Thoracic aorta (tissue), 2 donors: Measurements from ENCODE around the gene TAX1BP1. TPM values are rescaled to one million over a fixed set of nuclear protein-coding genes. Genes with fewer than 3 reads are reported as not detected.
A peak's percentile ranks its signal among the peaks of the same experiment; 100 is the strongest.

Source experiments
- ATAC-seq: fragments of 150-250 bp; one replicate; pipeline ENCODE4 v1.8.0; 2017; ENCODE audit warnings: low read depth; ENCODE audit not compliant: insufficient number of reproducible peaks, low FRiP score
- DNase-seq: peaks from one replicate; pipeline ENCODE4 v3.0.0-alpha.2; 2020; ENCODE audit warnings: low spot score
- H3K27ac ChIP-seq, 2 donors: fragments of 200-600 bp; sonication (generic); 1 replicate in 1 of 2; 2 replicates in 1 of 2; pipeline ENCODE4 v1.5.1; 2016; ENCODE audit warnings: mild to moderate bottlenecking in 2 of 2, moderate library complexity in 2 of 2
- H3K27me3 ChIP-seq: fragments of 200-600 bp; sonication (generic); replicated peaks from 2 replicates; pipeline ENCODE4 v1.6.0; 2016; ENCODE audit warnings: mild to moderate bottlenecking; ENCODE audit not compliant: insufficient read depth
- H3K36me3 ChIP-seq: fragments of 200-600 bp; sonication (generic); one replicate; pipeline ENCODE4 v1.5.1; 2016
- H3K4me1 ChIP-seq, 2 donors: fragments of 200-600 bp; sonication (generic); 1 replicate in 1 of 2; 2 replicates in 1 of 2; pipeline versions ENCODE4 v1.5.1 to v1.6.0; 2016; ENCODE audit warnings: low read depth in 2 of 2, mild to moderate bottlenecking in 1 of 2; ENCODE audit not compliant: control insufficient read depth in 1 of 2
- H3K4me3 ChIP-seq: fragments of 200-600 bp; sonication (generic); 2 replicates; pipeline ENCODE4 v1.5.1; 2016; ENCODE audit warnings: mild to moderate bottlenecking
- H3K9me3 ChIP-seq: fragments of 200-600 bp; sonication (generic); 2 replicates; pipeline ENCODE4 v1.5.1; 2016
- CTCF ChIP-seq: fragments of 200-600 bp; sonication (generic); IDR thresholded peaks from one replicate; pipeline ENCODE4 v1.5.1; 2019; ENCODE audit warnings: antibody characterized with exemption
- total RNA-seq, 2 donors: library from RNA; depleted of rRNA; stranded (reverse); fragments of >200 nt; gene quantifications; one replicate each; pipeline versions ENCODE4 v1.1.0 to v1.2.3, GENCODE V29; 2016

Gene TAX1BP1
- total RNA-seq, 2 donors from 2014 or later, result 91.4 to 120 TPM

- peak; percentile 41 for TF ChIP-seq CTCF
- Histone ChIP-seq H3K4me1 (peaks cover 25 to 47% of the 10 kb centered on the region in 2 donors), H3K27ac (no peak overlapping the region), H3K36me3 (peaks cover 5% of the 10 kb centered on the region), H3K9me3 (no peaks in the 10 kb centered on the region), H3K27me3 (no peaks in the 10 kb centered on the region), H3K4me3 (no peak overlapping the region)
- ATAC-seq (no peak), DNase-seq (no peak)
Observed at GRCh38 chr7:27784399-27785053, 44.6 kb downstream of the TAX1BP1 start.

GRCh38 chr7:27788437-27788836 is 48.5 kb downstream of the TAX1BP1 start:
- DNase-seq, result no peak
- Histone ChIP-seq H3K27ac (no peak overlapping the region), H3K4me3 (no peak overlapping the region), H3K36me3 (peaks cover 5% of the 10 kb centered on the region), H3K27me3 (no peaks in the 10 kb centered on the region), H3K9me3 (no peaks in the 10 kb centered on the region), H3K4me1 (peaks cover 20 to 31% of the 10 kb centered on the region in 2 donors)
- no peak for ATAC-seq
- TF ChIP-seq CTCF, result no peak

GRCh38 chr7:27793780-27794179 is 53.8 kb downstream of the TAX1BP1 start:
- no peak for TF ChIP-seq CTCF
- Histone ChIP-seq H3K9me3 (no peaks in the 10 kb centered on the region), H3K27ac (no peak overlapping the region), H3K4me1 (no peaks in the 10 kb centered on the region), H3K4me3 (no peak overlapping the region), H3K27me3 (no peaks in the 10 kb centered on the region), H3K36me3 (peaks cover 20% of the 10 kb centered on the region)
- ATAC-seq (no peak), DNase-seq (no peak)

- no peak for DNase-seq
- Histone ChIP-seq H3K4me1 (no peaks in the 10 kb centered on the region), H3K9me3 (no peaks in the 10 kb centered on the region), H3K27ac (no peak overlapping the region), H3K27me3 (no peaks in the 10 kb centered on the region), H3K4me3 (no peak overlapping the region), H3K36me3 (peaks cover 20% of the 10 kb centered on the region)
- ATAC-seq, result no peak
- TF ChIP-seq CTCF, result no peak
Observed at GRCh38 chr7:27795977-27796376, 56.0 kb downstream of the TAX1BP1 start.

- ATAC-seq, result no peak
- no peak overlapping the region for H3K27ac ChIP-seq
- no peak overlapping the region for H3K4me3 ChIP-seq
- DNase-seq, result no peak
- no peaks in the 10 kb centered on the region for H3K27me3 ChIP-seq
- H3K4me1 ChIP-seq, result no peaks in the 10 kb centered on the region
- TF ChIP-seq CTCF, result no peak
- H3K9me3 ChIP-seq, result no peaks in the 10 kb centered on the region
- peaks cover 15% of the 10 kb centered on the region for H3K36me3 ChIP-seq
Observed at GRCh38 chr7:27799212-27799611, 59.2 kb downstream of the TAX1BP1 start.
